ENCODE data around the gene FCER1G. TPM values are rescaled to one million over a fixed set of nuclear protein-coding genes. Genes with fewer than 3 reads are reported as not detected.
"Not testable (repeated sequence)": the region's sequence is repeated elsewhere in the genome, so short reads cannot be mapped to it uniquely, and the experiment has no call there.

The FCER1G gene
- total RNA-seq, 1 donor from 2014 or later: 11.3 TPM

DNA sequence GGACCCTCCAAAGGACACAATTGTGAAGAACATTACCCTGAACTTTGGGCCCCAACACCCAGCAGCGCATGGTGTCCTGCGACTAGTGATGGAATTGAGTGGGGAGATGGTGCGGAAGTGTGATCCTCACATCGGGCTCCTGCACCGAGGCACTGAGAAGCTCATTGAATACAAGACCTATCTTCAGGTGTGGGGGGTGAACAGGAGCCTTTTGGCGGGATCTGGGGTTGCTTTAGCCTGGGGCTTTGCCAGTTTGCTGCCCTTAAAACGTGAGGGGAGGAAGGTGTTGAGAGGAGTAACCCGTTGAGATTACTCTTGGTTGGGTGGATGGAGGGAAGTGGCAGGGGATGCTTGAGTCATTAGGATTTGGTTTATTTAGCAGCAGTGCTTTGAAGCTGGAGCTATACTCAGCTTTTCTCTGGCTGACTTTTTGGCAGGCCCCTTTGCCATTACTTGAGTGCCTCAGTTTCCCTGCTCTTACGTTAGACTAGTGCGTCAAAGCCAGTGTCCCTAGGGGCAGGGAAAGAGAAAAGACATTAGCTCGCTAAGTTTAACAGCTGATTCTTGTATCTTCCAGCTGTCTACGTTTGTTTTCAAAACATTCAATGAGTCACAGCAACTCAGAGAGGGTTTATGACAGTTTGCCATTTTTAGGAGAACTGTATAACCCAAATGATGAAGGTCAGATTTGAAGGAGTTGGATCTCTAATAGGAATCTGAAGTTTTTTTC lies 8.5 kb upstream of the FCER1G start:
- no peak for DNase-seq (ENCODE audit: low spot score)

DNA sequence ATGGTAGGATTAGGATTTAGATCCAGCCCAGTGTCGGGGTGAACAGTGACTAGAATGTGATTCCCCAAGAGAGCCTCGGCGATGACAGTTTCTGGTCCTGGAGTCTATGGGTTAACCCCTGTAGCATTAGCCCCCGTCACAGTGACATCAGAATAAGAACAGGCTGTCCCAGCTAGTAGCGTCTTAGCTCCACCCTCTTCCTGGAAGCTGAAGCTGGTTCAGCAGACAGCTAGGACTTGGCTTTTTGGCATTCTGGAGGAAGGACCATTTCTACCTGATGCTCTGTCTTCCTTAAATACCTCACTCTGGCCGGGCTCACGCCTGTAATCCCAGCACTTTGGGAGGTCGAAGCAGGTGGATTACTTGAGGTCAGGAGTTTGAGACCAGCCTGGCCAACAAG lies 7.9 kb upstream of the FCER1G start:
- DNase-seq (ENCODE audit: low spot score): no peak

DNA sequence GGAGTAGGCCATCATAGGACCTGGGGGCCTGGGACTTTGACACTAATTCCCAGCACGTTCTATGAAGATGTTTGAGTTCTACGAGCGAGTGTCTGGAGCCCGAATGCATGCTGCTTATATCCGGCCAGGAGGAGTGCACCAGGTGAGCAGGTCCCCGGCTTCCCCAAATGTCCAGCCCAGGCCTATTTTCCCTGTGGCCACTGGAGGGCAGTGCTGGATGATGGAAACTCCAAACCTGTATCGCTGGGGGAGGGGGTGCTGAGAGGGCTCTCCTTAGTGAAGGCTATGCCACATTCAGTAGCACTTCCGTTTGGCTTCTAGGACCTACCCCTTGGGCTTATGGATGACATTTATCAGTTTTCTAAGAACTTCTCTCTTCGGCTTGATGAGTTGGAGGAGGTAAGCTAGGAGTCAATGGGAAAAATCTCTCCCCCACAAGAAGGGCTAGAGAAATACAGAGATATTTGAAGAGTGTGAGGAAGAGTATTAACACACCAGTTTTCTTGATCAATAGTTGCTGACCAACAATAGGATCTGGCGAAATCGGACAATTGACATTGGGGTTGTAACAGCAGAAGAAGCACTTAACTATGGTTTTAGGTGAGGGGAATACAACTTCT lies 5.2 kb upstream of the FCER1G start:
- DNase-seq (ENCODE audit: low spot score): peak; percentile 75

DNA sequence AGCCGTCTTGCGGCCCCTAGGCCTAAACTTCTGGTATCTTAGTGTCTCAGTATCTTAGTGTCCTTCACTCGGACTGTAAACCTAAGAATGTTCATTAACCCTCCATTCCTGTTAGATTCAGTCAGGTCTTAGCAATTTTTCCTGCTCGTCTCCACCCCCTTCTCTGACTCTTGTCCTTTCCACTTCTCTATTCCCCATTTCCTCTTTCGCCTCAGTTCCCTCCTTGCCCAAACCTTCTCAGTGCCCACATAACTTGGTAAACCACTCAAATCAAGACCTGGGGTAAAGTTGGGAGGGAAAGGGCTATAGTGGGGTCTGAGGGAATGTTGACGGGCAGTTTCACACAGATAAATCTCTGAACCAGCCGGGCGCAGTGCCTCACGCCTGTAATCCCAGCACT lies 726 bp upstream of the FCER1G start:
- no peak for DNase-seq (ENCODE audit: low spot score)

DNA sequence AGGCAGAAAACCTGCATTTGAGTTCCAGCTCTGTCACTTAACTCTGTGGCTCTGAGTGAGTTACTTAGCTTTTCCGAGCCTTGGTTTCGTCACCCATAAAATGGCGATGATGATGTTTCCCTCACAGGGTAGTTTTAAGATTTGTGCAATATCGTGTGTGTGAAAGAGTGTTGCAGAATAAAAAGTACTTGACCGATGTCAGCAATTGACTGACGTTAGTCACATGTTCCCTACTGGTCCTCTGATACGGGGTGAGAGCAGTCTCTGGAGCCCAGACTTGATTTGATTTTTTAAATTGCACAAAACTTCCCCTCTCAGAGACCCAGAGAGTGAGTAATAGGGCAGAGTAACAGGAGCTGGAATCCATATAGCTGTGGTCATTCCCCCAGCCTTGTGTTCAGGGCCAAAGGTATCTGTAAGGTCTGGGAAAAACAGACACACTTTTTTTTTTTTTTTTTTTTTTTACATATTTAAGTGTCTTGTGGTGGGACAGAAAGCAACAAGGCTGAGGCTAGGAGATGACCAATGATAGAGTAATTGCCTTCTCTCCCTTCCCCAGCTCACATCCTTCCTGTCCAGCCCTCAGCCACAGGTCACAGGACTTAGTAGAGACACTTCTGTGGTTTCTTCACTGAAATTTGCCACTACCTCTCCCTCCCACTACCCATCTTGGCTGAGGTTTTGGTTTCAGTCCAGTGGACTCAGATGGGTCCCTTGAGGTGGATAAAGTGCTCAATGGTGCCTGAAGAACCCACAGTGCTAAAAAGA lies 2.0 kb downstream of the FCER1G start:
- no peak for DNase-seq (ENCODE audit: low spot score)

DNA sequence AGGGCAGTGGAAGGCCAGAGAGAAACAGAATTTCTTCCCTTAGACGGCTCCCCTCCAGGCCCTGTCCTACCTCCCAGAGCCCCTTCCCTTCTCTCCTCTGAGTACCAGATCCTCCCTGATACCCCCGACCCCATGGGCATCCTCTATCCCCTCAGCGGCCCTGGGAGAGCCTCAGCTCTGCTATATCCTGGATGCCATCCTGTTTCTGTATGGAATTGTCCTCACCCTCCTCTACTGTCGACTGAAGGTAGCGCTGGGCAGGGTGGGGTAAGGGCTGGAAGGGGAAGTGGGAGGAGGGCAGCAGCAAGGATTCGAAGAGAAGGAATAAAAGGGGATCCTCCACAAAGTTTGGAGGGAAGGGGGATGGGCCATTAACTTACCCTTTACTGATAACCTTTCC lies 2.7 kb downstream of the FCER1G start:
- DNase-seq (ENCODE audit: low spot score): no peak

DNA sequence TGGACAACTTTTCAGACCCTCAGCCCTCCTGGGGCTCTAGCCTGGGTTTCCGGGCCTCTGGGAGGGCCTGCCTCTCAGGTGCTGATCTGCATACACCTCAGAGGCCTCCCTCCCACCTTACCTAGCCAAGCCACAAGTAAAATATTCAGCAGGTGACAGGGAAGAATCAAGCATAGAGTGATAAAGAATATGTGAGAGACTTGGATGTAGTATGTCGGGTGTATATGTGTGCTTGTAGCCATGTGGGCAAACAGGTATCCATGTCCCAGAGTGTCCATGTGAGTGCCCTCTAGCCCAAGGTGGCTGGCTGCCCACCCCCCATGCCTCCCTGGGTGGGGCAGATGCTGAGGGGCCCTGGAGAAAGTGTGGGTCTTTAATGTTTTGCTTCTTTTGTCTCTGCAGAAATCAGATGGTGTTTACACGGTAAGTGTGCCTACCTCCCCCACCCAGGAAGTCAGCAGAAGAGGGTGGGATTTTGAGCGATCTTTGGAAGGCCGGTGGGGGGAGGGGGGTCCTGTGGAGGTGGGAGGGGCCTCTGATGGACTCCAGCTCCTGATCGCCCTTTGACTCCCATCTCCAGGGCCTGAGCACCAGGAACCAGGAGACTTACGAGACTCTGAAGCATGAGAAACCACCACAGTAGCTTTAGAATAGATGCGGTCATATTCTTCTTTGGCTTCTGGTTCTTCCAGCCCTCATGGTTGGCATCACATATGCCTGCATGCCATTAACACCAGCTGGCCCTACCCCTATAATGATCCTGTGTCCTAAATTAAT lies 3.4 kb downstream of the FCER1G start:
- DNase-seq (ENCODE audit: low spot score): no peak

DNA sequence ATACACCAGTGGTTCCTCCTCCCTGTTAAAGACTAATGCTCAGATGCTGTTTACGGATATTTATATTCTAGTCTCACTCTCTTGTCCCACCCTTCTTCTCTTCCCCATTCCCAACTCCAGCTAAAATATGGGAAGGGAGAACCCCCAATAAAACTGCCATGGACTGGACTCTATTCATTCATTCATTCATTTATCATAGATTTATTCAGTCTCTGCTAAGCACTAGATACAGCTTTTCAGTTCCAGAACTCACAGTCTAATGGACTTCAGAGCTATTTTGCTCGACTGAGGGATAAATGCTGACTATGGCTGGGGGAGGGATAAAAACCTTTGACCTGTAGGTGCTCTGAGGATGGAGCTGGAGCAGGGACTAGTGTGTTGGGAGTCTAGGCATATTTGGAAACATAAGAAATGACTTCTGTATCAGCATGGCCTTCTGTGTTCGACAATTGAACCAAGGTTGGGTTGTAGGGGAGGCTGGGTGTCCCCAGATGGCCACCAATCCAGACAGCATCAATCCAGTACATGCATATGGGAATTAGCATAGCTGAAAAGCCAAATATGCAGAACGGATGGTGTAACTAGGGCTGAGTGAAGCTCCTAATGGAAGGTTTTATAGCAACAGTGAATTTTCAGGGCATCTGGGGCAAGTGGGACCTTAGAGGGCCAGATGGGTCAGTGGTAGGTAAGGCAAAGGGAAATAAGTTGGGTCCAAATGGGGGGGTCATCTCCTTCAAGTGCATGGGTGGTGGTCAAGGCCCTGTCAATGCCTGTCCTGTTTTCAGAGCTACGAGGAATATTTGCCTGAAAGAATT lies 4.2 kb downstream of the FCER1G start:
- DNase-seq (ENCODE audit: low spot score): no peak

DNA sequence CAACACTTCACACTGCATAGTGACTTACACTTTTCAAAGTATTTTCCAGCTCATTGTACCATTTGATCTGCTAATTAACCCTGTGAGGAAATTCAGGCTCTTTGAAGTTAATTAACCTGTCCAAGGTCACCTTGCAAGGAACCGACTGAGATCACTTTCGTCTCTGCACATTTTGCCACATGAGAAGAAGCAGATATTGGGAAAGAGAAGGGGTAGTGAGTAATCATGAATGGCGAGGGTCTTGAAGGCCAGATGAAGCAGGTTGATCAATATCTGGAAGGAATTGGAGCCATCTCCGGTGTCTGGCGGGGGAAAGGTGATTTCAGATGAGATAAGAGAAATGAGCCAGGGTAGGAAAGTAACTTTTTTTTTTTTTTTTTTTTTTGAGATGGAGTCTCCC lies 4.9 kb downstream of the FCER1G start:
- DNase-seq (ENCODE audit: low spot score): no peak

DNA sequence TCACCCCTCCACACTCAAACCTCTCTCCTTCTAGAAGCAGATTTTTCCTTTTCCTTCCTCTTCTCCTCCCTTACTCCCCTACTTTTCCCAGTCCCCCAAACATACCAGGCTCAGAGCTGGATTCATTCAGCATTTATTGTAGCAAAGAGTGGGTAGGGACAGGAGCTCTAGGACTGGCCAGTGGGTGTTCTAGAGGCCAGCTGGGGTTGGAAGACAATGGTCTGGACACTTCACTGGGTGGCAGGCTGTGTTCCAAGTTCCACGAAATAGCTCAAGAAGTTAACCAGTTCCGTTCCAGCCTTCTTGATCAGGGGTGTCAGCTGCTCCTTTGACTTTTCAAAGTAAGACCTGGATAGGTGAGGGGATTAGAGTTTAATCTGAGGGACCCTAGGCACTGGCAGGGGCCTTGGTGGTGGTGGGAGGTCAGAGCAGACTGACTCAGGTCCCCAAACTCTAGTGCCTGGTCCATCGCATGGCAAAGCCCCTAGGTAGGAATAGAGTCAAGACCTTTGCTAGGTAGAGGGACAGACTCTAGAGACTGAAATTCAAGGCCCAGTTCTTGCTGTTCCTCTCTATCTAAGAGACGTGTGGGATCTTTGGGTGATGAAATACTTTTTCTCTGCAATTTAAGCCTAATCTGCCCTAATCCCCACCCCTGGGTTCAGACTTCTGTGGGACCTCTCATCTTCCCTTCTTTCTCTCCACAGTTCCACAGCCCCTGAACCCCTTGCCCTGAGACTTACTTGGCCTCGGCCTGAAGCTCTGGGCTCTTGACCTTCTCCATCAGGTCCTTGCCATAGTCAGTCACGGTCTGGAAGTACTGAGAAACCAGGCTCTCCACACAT lies 7.3 kb downstream of the FCER1G start:
- no peak for DNase-seq (ENCODE audit: low spot score)

DNA sequence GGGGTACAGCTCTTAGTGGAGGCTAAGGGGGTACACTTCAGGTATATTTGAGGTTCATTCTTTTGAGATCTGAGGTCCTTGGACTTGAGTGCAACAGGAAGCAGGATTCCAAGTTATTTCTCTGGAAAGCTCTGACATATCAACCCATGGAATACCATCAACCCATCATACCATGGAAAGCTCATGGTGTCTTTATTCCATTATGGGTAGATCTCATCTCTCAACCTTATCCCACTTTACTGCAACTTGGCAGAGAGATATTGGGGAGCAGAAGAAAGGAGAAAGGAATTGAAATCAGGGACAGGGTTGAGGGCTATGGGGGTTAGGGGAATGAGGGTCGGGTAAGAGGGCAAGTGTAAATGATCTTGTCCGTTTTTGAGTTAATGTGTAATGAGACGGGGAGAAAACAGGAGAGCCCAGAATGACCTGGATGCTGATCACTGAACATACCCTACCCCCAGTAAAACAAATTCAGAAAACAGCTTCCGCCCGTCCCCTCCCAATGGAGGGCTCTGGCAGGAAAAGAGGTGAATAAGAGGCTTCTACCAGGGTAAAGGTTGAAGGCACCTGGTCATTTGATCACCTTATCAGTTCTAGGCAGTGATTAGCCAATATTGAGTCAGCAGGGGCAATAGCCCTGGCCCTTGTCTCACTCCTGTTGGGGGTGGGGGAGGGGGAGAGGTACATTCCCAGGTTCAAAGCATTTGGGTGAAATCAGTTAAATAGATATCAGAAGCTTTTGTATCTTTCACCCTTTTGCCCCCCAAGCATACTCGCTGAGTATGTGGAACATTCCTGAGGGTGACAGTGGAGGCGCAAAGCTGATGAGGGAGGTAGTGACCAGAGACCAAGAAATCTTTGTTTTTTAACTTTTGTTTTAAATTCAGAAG lies 9.0 kb downstream of the FCER1G start:
- no peak for DNase-seq (ENCODE audit: low spot score)

DNA sequence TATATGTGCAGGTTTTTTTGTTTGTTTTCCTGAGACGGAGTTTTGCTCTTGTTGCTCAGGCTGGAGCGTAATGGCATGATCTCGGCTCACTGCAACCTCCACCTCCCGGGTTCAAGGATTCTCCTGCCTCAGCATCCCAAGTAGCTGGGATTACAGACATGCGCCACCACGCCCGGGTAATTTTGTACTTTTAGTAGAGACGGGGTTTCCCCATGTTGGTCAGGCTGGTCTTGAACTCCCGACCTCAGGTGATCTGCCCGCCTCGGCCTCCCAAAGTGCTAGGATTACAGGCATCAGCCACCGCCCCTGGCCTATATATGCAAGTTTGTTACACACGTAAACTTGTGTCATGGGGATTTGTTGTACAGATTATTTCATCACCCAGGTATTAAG lies 9.6 kb downstream of the FCER1G start:
- DNase-seq (ENCODE audit: low spot score): not testable (repeated sequence)

DNA sequence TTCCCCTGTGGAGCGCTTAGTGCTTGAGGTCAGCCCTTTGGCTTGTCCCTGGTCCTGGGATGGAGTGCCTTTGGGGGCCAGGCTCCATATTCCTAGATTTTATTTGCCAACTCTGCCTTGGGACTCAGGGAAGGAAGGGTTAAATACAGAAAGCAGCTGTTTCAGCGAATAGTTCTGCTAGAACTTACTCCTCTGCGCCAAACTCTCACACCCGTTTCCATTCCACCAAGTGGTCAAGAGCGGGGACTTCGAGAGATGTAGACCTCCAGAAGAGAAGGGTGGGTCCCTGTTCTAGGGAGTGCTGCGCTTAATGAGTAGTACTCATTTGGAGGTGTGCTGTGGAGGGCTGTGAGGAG lies 10.1 kb downstream of the FCER1G start:
- DNase-seq (ENCODE audit: low spot score): no peak

DNA sequence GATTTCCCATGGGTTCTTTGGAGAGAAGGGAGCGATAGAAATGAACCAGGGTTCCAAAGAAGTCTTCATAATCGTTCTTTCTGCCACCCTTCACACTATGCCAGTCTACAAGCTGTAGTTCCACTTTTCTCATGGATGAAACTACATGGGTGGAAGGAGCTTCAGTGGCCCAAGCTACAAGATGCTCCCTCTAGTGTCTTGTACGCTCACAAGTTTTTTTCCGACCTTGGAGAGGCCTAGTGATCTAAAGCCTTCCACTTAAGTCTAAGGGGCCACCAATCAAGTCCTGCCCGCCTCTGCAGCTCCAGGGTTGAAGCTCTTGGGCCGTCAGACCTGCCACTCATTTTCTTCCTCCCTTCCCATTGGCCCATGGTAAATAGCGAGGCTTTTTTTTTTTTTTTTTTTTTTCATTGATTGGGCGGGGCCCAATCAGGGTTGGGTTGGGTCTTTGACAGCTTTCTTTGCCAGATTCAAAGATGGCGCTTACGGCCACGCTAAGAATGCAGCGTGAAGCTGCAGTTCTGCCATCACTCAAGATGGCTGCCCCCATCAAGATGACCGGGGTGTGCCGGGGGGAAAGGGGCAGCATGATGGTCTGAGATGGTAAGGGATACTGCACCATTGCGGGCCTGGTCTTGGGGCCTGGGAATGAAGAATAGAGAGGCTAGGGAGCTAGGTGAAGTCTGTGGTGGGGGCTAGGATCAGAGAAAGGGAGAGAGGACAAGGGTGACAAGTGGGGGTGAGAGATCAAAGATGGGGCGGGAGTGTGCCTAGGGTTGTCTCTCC lies 10.6 kb downstream of the FCER1G start, which contains the start of gene TOMM40L:
Gene TOMM40L, plus strand, starts transcription at position 527 of the 786 bp plus-strand sequence. CDS start 430 bp downstream, outside the sequence.
- peak; percentile 90 for DNase-seq (ENCODE audit: low spot score)

DNA sequence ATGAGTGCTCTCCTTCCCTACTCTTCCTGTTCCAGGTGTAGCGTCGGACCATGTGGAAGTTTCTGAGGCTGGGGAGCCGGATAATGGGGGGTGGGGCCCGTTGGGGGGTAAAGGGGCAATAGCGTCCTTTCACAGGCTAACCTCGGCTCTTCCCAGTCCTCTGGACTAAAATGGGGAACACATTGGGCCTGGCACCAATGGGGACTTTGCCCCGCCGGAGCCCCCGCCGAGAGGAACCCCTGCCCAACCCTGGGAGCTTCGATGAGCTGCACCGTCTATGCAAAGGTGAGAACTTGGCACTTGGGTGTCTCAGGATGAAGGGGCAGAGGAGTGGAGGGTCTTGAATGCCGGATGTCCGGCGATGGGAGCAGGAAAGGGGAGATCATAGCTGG lies 11.2 kb downstream of the FCER1G start:
- DNase-seq (ENCODE audit: low spot score): no peak

DNA sequence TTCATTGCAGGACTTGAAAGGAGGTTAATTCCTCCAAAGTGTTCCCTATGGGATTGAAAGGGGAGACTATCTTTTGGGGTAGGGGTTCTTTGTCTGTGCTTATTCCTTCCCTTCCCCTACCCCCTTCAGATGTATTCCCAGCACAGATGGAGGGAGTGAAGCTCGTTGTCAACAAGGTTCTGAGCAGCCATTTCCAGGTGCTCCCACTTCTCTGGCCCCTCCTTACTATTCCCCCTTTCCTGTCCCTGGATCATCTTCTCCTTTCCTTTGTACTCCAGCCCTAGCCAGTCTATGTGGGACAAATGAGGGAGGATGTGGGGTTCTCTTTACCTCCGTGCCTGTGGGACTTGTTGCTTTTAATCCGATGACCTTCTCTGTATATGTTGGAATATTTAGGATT lies 11.7 kb downstream of the FCER1G start:
- no peak for DNase-seq (ENCODE audit: low spot score)

DNA sequence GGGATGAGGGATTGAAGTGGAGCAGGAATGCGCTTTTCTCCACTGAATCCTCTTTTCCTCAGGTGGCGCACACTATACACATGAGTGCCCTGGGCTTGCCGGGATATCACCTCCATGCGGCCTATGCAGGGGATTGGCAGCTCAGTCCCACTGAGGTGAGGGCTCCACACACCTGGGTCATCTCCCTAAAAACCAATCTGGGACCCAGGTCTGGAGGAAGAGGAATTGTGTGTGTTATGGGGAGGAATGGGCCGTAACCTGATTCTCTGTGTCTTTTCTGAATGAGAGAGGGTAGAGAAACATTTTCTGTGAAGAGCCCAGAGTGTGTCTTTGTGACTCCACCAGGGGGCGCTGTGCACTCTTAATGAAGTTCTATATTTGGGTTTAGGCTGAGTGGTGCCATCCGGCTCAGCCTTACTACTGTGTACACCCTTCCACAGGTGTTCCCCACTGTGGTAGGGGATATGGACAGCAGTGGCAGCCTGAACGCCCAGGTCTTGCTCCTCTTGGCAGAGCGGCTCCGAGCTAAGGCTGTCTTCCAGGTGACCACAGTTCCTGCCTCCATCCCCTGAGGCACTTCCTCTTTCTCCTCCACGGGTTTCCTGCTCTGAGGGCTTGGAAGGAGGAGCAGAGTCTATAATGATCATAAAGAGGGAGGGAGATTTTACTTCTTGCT lies 12.2 kb downstream of the FCER1G start:
- DNase-seq (ENCODE audit: low spot score): peak; percentile 85

DNA sequence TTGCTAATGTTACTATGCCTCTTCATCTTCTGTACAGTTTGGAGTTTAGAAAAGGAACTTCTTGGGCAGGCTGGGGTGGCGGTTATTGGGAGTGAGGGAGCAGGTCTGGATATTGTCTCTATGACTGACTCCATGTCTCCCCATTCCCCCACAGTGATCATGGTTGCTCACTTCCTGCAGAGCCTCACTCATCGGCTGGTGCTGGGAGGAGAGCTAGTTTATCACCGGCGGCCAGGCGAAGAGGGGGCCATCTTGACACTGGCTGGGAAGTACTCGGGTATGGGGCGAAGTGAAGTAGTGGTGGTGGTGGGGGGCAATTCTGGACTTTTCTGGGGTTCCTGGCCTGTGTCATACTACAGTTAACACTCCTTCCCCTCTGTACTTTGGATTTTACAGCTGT lies 12.9 kb downstream of the FCER1G start:
- DNase-seq (ENCODE audit: low spot score): no peak

Data from ureter (tissue), 1 donor.